Measurements from ENCODE around the gene PDE4A.

PDE4A gene

DNA sequence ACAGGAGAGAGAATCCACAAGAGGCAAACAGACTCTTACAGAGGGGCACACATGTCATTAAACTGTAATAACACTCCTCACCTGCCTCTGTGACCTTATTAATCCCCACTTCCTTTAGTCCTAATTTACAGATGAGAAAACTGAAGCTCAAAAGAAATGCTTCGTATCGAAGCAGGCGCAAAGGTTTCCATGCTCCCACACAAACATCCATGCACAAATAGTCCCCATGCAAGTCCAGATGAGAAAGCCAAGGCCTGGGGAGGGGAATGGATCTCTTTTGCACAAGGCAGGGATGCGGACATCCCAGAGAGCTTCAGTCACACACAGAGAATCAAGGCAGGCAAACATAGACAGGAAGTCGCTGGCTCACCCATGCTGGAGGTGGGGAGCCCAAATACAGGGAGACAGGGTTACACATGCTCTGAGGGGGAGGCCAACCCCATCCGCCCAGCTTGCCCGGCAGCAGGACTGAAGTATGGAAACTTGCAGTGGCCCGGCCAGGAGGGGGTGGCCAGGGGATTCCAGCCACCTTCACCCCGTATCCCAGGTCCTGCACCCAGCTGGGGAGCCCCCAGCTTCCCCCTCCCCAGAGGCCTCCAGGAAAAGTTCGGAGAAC, 96.4 kb downstream of the PDE4A start:
- DNase-seq = no peak

- DNase-seq = no peak
Observed at GRCh38 chr19:10517361-10517759, 97.0 kb downstream of the PDE4A start, which contains the start of gene S1PR5. Gene S1PR5 (minus strand): TSS chr19:10517447. CDS start chr19:10515011, 2,436 bp downstream.

GRCh38 chr19:10517760-10518443, 97.6 kb downstream of the PDE4A start:
- peak; percentile 18 for DNase-seq

- no peak for DNase-seq
Observed at GRCh38 chr19:10518444-10519361, 98.4 kb downstream of the PDE4A start.

All from Kasumi-1 (cell line).